ENCODE measurements around the gene C20orf96. TPM values are rescaled to one million over a fixed set of nuclear protein-coding genes. Genes with fewer than 3 reads are reported as not detected.

The C20orf96 gene
- total and polyA plus RNA-seq, 2 donors (not counting 1 experiment from before 2014, with no cell fraction given): 4.7 to 7.5 TPM

DNA sequence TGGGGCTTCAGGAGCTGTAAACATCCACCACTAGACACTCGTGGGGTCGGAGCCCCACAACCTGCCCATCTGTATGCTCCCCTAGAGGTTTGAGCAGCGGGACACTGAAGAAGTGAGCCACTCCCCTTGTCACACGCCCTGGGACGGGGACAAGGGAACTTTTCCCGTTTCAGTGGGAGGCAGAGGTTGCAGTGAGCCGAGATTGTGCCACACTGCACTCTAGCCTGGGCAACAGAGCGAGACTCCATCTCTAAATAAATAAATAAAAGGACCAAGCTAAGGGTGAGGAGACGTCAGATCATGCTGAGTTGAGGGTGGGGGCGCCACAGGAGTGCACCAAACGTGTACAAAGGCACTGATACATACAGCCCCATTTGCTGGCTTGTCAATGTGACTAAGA lies 15.2 kb upstream of the C20orf96 start:
- no peak for DNase-seq
- Mint-ChIP-seq H3K9me3 (ENCODE audit: insufficient read depth) (no peaks in the 10 kb centered on the region), H3K27ac (no peak overlapping the region), H3K4me3 (no peak overlapping the region), H3K27me3 (no peaks in the 10 kb centered on the region), H3K4me1 (peaks cover 15% of the 10 kb centered on the region)
- ChIA-PET POLR2A (interaction anchor here (1.0 to 1.6 kb wide), 2 partner anchors 17 to 18 kb away, joined by 3 read pairs; no protein-coding TSS in a partner anchor), CTCF (no interaction called here)
- Histone ChIP-seq H2AFZ (ENCODE audit: insufficient read depth, low read depth, low read length, poor library complexity, severe bottlenecking) (no peak overlapping the region), H3K27ac (ENCODE audit: low read length in 2 of 2) (no peak overlapping the region), H3K4me2 (replicated peaks; ENCODE audit: low read depth, low read length, poor library complexity, severe bottlenecking) (no peak overlapping the region), H3K9ac (ENCODE audit: low read length) (no peak overlapping the region), H3K4me3 (ENCODE audit: control extremely low read depth in 1 of 5, extremely low read depth in 1 of 5, insufficient read depth in 1 of 5, low read depth in 2 of 5, low read length in 4 of 5) (no peak overlapping the region), H3K36me3 (replicated peaks in 1 of 2; ENCODE audit: control extremely low read depth in 1 of 2, control insufficient read depth in 1 of 2, extremely low read depth in 1 of 2, insufficient read depth in 2 of 2, low read length in 1 of 2) (peaks cover 0 to 2% of the 10 kb centered on the region in 2 experiments), H3K27me3 (replicated peaks in 1 of 4; ENCODE audit: control extremely low read depth in 1 of 4, control insufficient read depth in 3 of 4, insufficient read depth in 4 of 4, low read length in 3 of 4) (no peaks in the 10 kb centered on the region), H4K20me1 (ENCODE audit: control insufficient read depth, insufficient read depth, low read length, poor library complexity, severe bottlenecking) (peaks cover 12% of the 10 kb centered on the region), H3K9me3 (ENCODE audit: control extremely low read depth in 1 of 3, control insufficient read depth in 2 of 3, insufficient read depth in 1 of 3, low read length in 2 of 3) (peaks cover 0 to 4% (median 0%) of the 10 kb centered on the region in 3 donors), H3K4me1 (ENCODE audit: control insufficient read depth in 2 of 2, insufficient read depth in 2 of 2, low read length in 2 of 2) (peaks cover 8 to 13% of the 10 kb centered on the region in 2 donors), H3K79me2 (ENCODE audit: control insufficient read depth, insufficient read depth, low read length) (no peaks in the 10 kb centered on the region)
- intact Hi-C loops (cut with micrococcal nuclease): no loop called here
- TF ChIP-seq EZH2 (IDR thresholded peaks at IDR 0.05; ENCODE audit: borderline replicate concordance, insufficient read depth, low read depth, low read length, poor library complexity, severe bottlenecking): no peak
- TF ChIP-seq, protein P1, sequence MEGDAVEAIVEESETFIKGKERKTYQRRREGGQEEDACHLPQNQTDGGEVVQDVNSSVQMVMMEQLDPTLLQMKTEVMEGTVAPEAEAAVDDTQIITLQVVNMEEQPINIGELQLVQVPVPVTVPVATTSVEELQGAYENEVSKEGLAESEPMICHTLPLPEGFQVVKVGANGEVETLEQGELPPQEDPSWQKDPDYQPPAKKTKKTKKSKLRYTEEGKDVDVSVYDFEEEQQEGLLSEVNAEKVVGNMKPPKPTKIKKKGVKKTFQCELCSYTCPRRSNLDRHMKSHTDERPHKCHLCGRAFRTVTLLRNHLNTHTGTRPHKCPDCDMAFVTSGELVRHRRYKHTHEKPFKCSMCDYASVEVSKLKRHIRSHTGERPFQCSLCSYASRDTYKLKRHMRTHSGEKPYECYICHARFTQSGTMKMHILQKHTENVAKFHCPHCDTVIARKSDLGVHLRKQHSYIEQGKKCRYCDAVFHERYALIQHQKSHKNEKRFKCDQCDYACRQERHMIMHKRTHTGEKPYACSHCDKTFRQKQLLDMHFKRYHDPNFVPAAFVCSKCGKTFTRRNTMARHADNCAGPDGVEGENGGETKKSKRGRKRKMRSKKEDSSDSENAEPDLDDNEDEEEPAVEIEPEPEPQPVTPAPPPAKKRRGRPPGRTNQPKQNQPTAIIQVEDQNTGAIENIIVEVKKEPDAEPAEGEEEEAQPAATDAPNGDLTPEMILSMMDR (IDR thresholded peaks at IDR 0.05): no peak
- no peak for ATAC-seq (ENCODE audit: low read depth)
- no CpG with 5 or more reads among the region's 11 CpGs for WGBS (ENCODE audit: insufficient coverage)

DNA sequence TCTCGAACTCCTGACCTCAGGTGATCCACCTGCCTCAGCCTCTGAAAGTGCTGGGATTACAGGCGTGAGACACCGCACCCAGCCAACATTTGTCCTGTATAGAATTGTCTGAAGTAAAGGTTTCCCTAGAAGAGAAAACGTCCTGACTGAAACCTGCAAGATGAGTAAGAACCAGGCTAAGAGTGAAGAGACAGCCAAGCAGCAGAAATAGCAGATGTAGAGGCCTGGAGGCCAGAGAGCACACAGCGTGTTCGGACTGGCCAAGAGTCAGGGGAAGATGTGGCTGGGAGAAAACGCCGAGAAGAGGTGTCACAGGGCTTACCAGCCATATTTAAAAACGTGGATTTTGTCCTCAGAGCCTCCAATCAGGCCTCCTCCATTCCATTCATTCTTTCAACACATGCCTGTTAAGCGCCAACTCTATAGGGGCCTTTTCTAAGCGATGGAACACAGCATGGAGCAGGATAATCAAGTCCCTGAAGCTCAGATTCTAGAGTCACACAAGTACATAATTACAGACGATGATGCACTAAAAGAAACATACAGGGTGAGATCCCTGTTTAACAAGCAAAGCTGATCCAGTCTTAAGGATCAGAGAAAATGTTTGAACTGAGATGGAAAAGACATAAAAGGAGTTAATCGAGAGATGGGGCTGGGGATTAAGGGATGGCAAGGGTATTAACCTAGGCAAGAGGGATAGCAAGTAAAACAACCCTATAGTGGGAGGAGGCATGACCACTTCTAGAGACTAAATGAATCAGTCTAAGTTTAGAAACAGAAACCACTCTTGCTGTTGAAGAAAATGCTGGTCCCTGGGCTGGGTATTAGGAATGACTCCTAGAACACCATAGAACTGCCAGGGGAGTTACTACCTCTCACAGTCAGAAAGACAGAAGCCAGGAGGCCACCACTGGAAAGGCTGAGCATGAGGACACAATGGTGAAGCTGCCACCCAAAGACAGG lies 11.6 kb upstream of the C20orf96 start:
- no peak overlapping the region for H3K4me3 Mint-ChIP-seq

More for the DNA sequence above, 11.6 kb upstream of the C20orf96 start:
- H3K79me2 ChIP-seq (ENCODE audit: control insufficient read depth, insufficient read depth, low read length): peaks cover 6% of the 10 kb centered on the region
- intact Hi-C loops (cut with micrococcal nuclease): no loop called here
- DNase-seq: no peak
- no peak overlapping the region for H3K27ac ChIP-seq (ENCODE audit: low read length in 2 of 2)
- peaks cover 30% of the 10 kb centered on the region for H3K4me1 Mint-ChIP-seq
- 88% methylated on average over 12 of the region's 13 CpGs for WGBS (ENCODE audit: insufficient coverage)
- H3K36me3 ChIP-seq (replicated peaks in 1 of 2; ENCODE audit: control extremely low read depth in 1 of 2, control insufficient read depth in 1 of 2, extremely low read depth in 1 of 2, insufficient read depth in 2 of 2, low read length in 1 of 2): peaks cover 0 to 9% of the 10 kb centered on the region in 2 experiments
- no peaks in the 10 kb centered on the region for H3K27me3 Mint-ChIP-seq
- H3K9me3 Mint-ChIP-seq (ENCODE audit: insufficient read depth): no peaks in the 10 kb centered on the region
- no peak overlapping the region for H2AFZ ChIP-seq (ENCODE audit: insufficient read depth, low read depth, low read length, poor library complexity, severe bottlenecking)
- no peak for ATAC-seq (ENCODE audit: low read depth)
- POLR2A ChIA-PET: interaction anchor here (2.5 kb wide), 1 partner anchor 24 kb away, joined by 10 read pairs; the partner anchor contains the start of gene SOX12
- CTCF ChIA-PET: interaction anchor here (7.7 kb wide), 1 partner anchor 21 kb away, joined by 58 read pairs; the partner anchor contains the start of gene SOX12
- no peak overlapping the region for H3K4me2 ChIP-seq (replicated peaks; ENCODE audit: low read depth, low read length, poor library complexity, severe bottlenecking)
- H3K9ac ChIP-seq (ENCODE audit: low read length): no peak overlapping the region
- TF ChIP-seq EZH2 (IDR thresholded peaks at IDR 0.05; ENCODE audit: borderline replicate concordance, insufficient read depth, low read depth, low read length, poor library complexity, severe bottlenecking): no peak
- TF ChIP-seq, protein P1 (IDR thresholded peaks at IDR 0.05): no peak
- peaks cover 28% of the 10 kb centered on the region for H4K20me1 ChIP-seq (ENCODE audit: control insufficient read depth, insufficient read depth, low read length, poor library complexity, severe bottlenecking)
- H3K4me3 ChIP-seq (ENCODE audit: control extremely low read depth in 1 of 5, extremely low read depth in 1 of 5, insufficient read depth in 1 of 5, low read depth in 2 of 5, low read length in 4 of 5): no peak overlapping the region
- H3K27me3 ChIP-seq (replicated peaks in 1 of 4; ENCODE audit: control extremely low read depth in 1 of 4, control insufficient read depth in 3 of 4, insufficient read depth in 4 of 4, low read length in 3 of 4): no peaks in the 10 kb centered on the region
- no peak overlapping the region for H3K27ac Mint-ChIP-seq
- H3K9me3 ChIP-seq (ENCODE audit: control extremely low read depth in 1 of 3, control insufficient read depth in 2 of 3, insufficient read depth in 1 of 3, low read length in 2 of 3): no peaks in the 10 kb centered on the region
- H3K4me1 ChIP-seq (ENCODE audit: control insufficient read depth in 2 of 2, insufficient read depth in 2 of 2, low read length in 2 of 2): peaks cover 10 to 21% of the 10 kb centered on the region in 2 donors
